Mucosa of rectum (tissue), 2 donors: ENCODE results near the gene FGF11.
"Not testable (repeated sequence)": the region's sequence is repeated elsewhere in the genome, so short reads cannot be mapped to it uniquely, and the experiment has no call there.

Experiments used
- H3K27ac ChIP-seq, 2 donors: one replicate each; pipeline ENCODE4 v1.7.0; 2013; ENCODE audit warnings: inconsistent platforms in 2 of 2, low read depth in 2 of 2, low read length in 2 of 2
- H3K27me3 ChIP-seq, 2 donors: one replicate each; pipeline ENCODE4 v1.7.0; 2013; ENCODE audit warnings: low read length in 2 of 2; ENCODE audit not compliant: control insufficient read depth in 2 of 2, insufficient read depth in 2 of 2
- H3K36me3 ChIP-seq, 2 donors: one replicate each; pipeline ENCODE4 v1.7.0; 2013; ENCODE audit warnings: low read length in 2 of 2; ENCODE audit not compliant: control insufficient read depth in 2 of 2, insufficient read depth in 2 of 2
- H3K4me1 ChIP-seq, 2 donors: one replicate each; pipeline ENCODE4 v1.7.0; 2013; ENCODE audit warnings: low read length in 2 of 2, mild to moderate bottlenecking in 1 of 2; ENCODE audit not compliant: control insufficient read depth in 2 of 2, insufficient read depth in 2 of 2
- H3K4me3 ChIP-seq, 2 donors: one replicate each; pipeline ENCODE4 v1.7.0; 2013; ENCODE audit warnings: low read length in 2 of 2
- H3K9ac ChIP-seq, 2 donors: one replicate each; pipeline ENCODE4 v1.7.0; 2013; ENCODE audit warnings: low read length in 2 of 2, low read depth in 1 of 2, mild to moderate bottlenecking in 1 of 2
- H3K9me3 ChIP-seq, 2 donors: one replicate each; pipeline ENCODE4 v1.7.0; 2013; ENCODE audit warnings: low read length in 2 of 2; ENCODE audit not compliant: control insufficient read depth in 2 of 2
- donor health status: healthy.
- donor health status: Normal muscosa, but diverticular disease.

The FGF11 gene

GRCh38 chr17:7479213-7480088 is 40.1 kb downstream of the FGF11 start, which contains the start of gene ZBTB4:
ZBTB4 (minus strand) TSS chr17:7479631; CDS start chr17:7466801, 12,830 bp downstream.
- Histone ChIP-seq H3K4me1 (peaks cover 21 to 32% of the 10 kb centered on the region in 2 donors), H3K9ac (peak within 1 kb of the TSS; percentile 89 to 95), H3K9me3 (no peaks in the 10 kb centered on the region), H3K4me3 (peak within 1 kb of the TSS; percentile 78 to 85), H3K27ac (peak within 1 kb of the TSS; percentile 93 to 95), H3K36me3 (no peaks in the 10 kb centered on the region), H3K27me3 (no peaks in the 10 kb centered on the region)

DNA sequence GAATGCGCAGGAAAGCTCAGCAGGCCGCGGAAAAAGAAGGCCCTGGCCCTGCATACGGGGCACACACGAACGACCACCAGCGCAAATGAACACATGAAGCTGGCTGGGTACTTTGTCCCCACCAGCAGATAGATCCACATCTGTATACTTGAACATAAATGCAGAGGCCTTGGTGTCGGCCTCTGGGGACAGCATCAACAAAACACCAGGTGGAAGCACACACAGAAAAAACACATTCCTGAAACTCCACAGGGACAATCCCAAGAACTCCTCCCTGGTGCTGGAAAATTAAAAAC is 40.7 kb downstream of the FGF11 start:
- H3K4me1 ChIP-seq: peaks cover 21 to 32% of the 10 kb centered on the region in 2 donors
- no peaks in the 10 kb centered on the region for H3K36me3 ChIP-seq

GRCh38 chr17:7481275-7481674 is 42.0 kb downstream of the FGF11 start, which contains the start of gene SLC35G6:
SLC35G6 (plus strand) TSS chr17:7481446; CDS start chr17:7481517, 71 bp downstream.
- Histone ChIP-seq H3K27ac (peak within 1 kb of the TSS; percentile 93 to 95), H3K9ac (peak within 1 kb of the TSS in 1 of 2 donors; percentile 95), H3K4me1 (peaks cover 24 to 33% of the 10 kb centered on the region in 2 donors)
- H3K27me3 ChIP-seq, H3K36me3 ChIP-seq, H3K9me3 ChIP-seq, H3K4me3 ChIP-seq: not testable (repeated sequence)

More for the DNA sequence above, 40.7 kb downstream of the FGF11 start:
- Histone ChIP-seq H3K9ac (peak overlapping the region; percentile 89 to 95), H3K4me3 (peak overlapping the region; percentile 78 to 85), H3K27ac (peak overlapping the region; percentile 93 to 95), H3K9me3 (no peaks in the 10 kb centered on the region), H3K27me3 (no peaks in the 10 kb centered on the region)

- H3K36me3 ChIP-seq, H3K9me3 ChIP-seq, H3K27me3 ChIP-seq, H3K9ac ChIP-seq, H3K4me3 ChIP-seq: not testable (repeated sequence)
- peaks cover 23 to 34% of the 10 kb centered on the region in 2 donors for H3K4me1 ChIP-seq
- peak overlapping the region in 1 of 2 donors; percentile 100 for H3K27ac ChIP-seq
Measured at GRCh38 chr17:7481842-7482741, 42.8 kb downstream of the FGF11 start.

DNA sequence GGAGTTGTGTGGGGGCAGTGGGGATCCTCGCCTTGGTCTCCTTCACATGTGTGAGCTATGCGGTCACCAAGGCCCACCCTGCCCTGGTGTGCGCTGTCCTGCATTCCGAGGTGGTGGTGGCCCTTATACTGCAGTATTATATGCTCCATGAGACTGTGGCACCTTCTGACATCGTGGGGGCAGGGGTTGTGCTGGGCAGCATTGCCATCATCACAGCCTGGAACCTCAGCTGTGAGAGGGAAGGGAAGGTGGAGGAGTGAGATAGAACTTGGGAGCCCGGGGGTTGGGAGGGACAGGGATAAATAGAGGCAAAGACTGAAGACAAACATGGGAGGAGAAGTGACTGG is 43.4 kb downstream of the FGF11 start:
- H3K27me3 ChIP-seq, H3K9me3 ChIP-seq, H3K36me3 ChIP-seq: not testable (repeated sequence)
- H3K9ac ChIP-seq: peak overlapping the region; percentile 99 to 100
- H3K4me3 ChIP-seq: peak overlapping the region; percentile 94 to 97
- H3K4me1 ChIP-seq: peaks cover 26 to 39% of the 10 kb centered on the region in 2 donors
- H3K27ac ChIP-seq: peak overlapping the region; percentile 100

DNA sequence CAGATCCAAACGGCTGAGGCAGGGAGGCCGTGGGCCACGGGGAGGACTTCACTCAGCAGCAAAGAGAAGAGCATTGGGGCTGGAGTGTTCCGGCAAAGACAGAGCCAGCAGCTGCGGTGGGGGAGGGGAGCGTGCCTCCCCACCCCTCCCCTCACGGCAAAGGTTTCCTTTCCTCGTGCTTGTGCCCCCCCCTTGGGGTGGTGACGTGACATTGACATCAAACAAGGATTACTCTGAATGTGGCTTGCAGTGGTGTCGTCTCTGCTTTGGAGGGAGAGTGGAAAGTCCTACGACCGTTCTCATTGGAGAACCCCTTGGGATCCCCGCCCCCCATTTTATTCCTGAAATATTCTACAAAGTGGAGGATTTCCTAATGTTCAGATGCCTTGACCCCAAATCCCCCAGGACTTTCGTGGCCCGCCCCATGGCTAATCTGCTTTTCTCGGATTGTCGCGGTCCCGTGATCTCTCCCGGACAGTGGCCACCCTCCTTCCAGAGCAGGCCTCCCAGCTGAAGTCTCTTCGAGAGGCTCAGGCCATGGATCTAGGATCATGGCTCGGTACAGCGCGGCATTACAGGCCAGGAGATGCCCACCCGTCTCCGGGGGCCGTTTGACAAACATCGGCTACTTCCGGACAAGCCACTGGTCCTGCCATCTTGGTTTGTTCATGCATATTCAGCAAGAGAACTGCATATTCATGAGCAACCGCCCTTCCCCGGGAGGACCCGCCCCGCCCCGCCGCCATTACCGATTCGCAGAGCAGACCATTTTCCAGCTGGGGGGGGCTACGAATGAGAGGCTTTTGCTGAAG is 44.1 kb downstream of the FGF11 start:
- Histone ChIP-seq H3K4me3 (peak overlapping the region; percentile 94 to 97), H3K36me3 (peaks cover 0 to 3% of the 10 kb centered on the region in 2 donors), H3K9ac (peak overlapping the region; percentile 99 to 100), H3K9me3 (no peaks in the 10 kb centered on the region), H3K27me3 (no peaks in the 10 kb centered on the region), H3K4me1 (peaks cover 27 to 37% of the 10 kb centered on the region in 2 donors), H3K27ac (peak overlapping the region; percentile 100)

DNA sequence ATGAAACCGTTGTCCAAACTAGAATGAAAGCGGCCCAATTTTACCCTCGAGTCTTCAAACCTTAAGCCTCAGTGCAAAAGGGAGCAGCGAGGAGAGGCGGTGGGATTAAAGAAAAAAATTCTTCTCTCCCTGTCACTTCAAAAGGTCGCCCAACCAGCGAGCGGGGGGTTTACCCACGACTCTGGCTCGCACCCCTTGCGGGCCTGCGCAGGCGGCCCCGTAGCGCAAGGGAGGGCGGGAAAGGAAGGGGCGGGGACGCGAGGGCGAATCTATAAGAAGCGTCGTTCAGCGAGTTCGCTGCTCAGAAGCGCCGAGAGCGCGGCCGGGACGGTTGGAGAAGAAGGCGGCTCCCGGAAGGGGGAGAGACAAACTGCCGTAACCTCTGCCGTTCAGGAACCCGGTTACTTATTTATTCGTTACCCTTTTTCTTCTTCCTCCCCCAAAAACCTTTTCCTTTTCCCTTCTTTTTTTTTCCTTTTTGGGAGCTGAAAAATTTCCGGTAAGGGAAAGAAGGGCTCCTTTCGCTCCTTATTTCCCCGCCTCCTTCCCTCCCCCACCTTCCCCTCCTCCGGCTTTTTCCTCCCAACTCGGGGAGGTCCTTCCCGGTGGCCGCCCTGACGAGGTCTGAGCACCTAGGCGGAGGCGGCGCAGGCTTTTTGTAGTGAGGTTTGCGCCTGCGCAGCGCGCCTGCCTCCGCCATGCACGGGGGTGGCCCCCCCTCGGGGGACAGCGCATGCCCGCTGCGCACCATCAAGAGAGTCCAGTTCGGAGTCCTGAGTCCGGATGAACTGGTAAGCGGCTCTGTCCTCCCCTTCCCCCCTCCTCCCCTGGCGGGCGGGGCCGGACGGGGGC is 45.0 kb downstream of the FGF11 start, which contains the start of gene POLR2A:
Gene POLR2A (plus strand): TSS at position 300 of the 852 bp plus-strand sequence.
- no peaks in the 10 kb centered on the region for H3K27me3 ChIP-seq
- H3K36me3 ChIP-seq: peaks cover 0 to 3% of the 10 kb centered on the region in 2 donors
- peak within 1 kb of the TSS; percentile 94 to 97 for H3K4me3 ChIP-seq
- peak within 1 kb of the TSS; percentile 99 to 100 for H3K9ac ChIP-seq
- H3K9me3 ChIP-seq: no peaks in the 10 kb centered on the region
- peak within 1 kb of the TSS; percentile 100 for H3K27ac ChIP-seq
- H3K4me1 ChIP-seq: peaks cover 27 to 37% of the 10 kb centered on the region in 2 donors

GRCh38 chr17:7484919-7485377 is 45.6 kb downstream of the FGF11 start:
- Histone ChIP-seq H3K27me3 (no peaks in the 10 kb centered on the region), H3K36me3 (peaks cover 2 to 3% of the 10 kb centered on the region in 2 donors), H3K9ac (peak overlapping the region; percentile 68 to 99), H3K27ac (peak overlapping the region; percentile 100), H3K9me3 (no peaks in the 10 kb centered on the region), H3K4me3 (peak overlapping the region; percentile 74 to 94), H3K4me1 (peaks cover 24 to 35% of the 10 kb centered on the region in 2 donors)

DNA sequence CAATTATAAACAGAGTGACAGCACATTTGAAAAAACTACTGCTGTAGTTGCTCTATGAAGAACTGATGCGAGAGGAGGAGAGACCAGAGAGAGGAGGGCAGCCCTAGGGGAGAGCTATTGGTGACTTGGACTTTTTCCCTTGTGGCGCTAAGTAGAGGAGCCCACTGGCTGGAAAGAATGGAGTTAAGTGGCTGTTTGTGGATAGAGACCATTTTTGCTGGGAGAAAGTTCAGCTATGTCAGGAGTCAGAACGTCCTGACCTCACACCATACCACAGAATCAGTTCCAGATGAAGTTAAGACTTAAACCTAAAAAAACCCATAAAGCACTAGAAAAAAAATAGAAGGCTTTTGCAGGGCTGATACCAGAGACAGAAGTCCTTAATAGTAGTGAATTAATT is 46.9 kb downstream of the FGF11 start:
- Histone ChIP-seq H3K4me3 (peak overlapping the region in 1 of 2 donors; percentile 94), H3K9me3 (no peaks in the 10 kb centered on the region), H3K9ac (peak overlapping the region; percentile 24 to 38), H3K27ac (no peak overlapping the region), H3K27me3 (no peaks in the 10 kb centered on the region), H3K36me3 (peaks cover 2 to 3% of the 10 kb centered on the region in 2 donors), H3K4me1 (peaks cover 21 to 41% of the 10 kb centered on the region in 2 donors)
